GM18526 (cell line): Measurements from ENCODE around the gene SMIM35.

Experiments used
- POLR2A ChIP-seq: IDR thresholded peaks from 3 replicates; pipeline ENCODE4 v1.6.1; 2011; ENCODE audit not compliant: insufficient read length; ENCODE audit errors: extremely low read depth

SMIM35 gene

DNA sequence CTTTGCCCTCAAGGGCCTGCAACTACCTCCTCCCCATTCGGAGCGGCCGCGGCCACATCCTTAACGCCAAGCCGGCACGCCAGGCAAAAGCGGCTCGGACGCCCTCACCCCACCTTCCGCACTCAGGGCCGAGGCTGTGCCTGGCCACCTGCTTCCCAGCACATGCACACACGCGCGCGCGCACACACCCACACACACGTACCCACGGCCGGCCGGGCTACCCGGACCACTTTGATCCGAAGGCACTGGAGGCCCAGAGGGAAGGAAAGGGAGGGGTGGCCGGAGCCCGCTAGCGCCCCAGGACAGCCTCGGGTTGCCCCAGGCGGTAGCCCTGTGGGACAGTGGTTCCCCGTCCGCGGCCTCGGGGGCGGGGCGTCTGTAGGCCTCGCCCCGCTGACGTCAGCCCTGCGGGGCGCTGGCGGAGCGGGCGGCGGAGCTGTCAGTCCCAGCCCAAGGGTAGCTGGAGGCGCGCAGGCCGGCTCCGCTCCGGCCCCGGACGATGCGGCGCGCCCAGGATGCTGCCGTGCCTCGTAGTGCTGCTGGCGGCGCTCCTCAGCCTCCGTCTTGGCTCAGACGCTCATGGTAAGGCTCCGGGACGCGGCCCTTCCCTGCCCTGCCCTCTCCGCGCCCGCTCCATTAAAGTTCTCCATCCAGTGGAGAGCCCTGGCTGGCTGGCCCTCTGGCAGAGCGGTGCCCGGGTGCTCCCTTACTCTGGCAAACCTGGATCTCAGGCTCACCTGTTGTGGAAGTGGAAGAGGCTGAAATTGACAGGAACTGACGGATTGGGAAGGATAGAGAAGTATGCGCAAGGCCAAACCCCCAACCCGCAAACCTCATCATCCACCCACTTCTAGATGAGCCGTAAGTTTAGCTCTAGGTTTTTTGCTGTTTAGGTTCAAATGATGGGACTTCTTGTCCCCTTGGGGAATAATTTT is 100.5 kb downstream of the SMIM35 start, which contains the start of gene IL10RA:
Gene IL10RA, plus strand, starts transcription at position 442 of the 935 bp plus-strand sequence. Its CDS starts 74 bp downstream, at position 516.
- TF ChIP-seq POLR2A = peak; percentile 96

DNA sequence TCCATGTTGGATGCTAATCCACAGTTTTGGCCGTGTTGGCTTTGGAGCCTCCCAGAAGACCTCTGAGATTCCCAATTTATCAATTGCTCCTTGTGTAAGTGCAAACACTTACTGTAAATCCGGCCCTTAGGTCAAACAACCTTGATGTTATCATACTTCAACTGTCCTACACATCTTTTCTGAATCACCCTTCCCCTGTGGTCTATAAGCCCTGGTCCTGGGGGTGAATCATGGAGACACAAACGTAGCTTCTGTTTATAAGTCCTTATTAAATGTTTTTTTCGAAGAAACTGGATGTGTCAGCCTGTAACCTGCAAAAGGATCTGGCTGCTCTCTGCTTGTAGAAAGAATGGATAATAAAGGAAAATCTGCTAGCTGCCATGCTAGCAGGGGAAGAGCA is 102.3 kb downstream of the SMIM35 start:
- TF ChIP-seq POLR2A = no peak

GRCh38 chr11:117983163-117983475 is 103.6 kb downstream of the SMIM35 start:
- no peak for TF ChIP-seq POLR2A

DNA sequence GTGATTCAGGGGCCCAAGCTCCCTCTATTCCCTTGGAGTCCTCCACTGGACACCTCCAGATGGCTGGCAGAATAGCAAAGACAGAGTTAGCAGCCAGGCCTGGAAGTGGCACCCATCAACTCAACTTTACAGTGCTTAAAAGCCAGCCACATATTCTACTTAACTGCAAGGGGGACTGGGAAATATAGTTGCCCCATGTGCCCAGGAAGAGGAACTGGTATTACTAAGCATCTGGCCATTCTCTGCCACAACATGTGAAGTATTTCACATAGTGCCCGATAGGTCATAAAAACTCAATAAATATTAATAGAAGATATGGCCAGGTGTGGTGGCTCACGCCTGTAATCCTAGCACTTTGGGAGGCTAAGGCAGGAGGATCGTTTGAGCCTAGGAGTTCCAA is 106.0 kb downstream of the SMIM35 start:
- TF ChIP-seq POLR2A = no peak

- TF ChIP-seq POLR2A = no peak
Measured at GRCh38 chr11:117980280-117980679, 106.5 kb downstream of the SMIM35 start.

DNA sequence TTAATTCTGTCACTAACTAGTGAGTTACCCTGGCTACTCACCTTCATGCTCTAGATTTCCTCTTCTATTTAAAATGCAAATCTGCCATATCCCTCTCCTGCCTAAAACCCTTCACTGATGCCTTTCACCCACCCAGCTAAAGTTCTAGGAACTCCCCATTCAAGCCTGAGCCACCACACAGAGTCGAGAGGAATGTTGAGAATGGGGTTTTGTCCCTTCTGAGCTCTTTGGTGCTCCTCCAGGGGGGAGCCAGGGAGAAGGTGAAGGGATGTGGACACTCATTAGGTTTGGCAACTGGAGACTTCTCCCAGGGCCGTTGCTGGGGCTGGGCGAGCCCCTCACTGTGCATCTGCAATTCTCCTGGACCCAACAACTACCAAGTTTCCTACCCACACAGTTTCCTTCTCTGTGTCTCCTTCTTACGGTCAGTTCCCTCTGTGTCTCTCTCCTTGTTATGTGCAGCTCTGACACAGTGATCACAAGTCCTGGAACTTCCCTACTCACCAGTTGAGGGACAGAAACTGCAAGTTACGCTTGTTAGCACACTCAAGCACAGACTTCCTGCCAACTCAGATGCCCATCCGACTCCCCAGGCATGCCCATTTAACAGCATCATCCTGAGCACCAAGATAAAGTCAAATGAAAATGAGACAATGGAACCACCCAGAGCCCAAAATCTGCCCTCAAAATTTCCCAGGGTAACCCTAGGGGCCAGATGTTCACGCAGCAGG is 107.1 kb downstream of the SMIM35 start:
- TF ChIP-seq POLR2A = no peak

DNA sequence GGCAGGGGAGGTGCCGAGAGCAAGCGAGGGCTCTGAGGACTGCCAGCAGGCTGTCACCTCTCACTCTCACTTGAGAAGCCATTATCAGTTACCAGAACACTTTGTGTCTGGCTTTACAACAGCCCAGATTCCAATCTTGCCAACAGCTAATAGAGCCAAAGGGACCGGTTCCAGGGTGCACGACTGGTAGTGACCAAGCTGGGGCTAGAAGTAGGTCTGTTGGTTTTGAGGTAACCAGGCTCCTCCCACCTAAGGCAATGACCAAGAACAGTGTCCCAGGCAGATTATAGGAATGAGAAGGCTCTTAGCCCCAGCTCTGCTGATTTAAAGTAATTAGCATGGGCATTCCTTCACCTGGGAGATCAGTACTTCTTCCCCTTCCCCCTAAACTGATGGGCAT is 107.8 kb downstream of the SMIM35 start:
- TF ChIP-seq POLR2A = no peak

- TF ChIP-seq POLR2A = no peak
Measured at GRCh38 chr11:117977029-117977428, 109.7 kb downstream of the SMIM35 start.

GRCh38 chr11:117976445-117976844 is 110.3 kb downstream of the SMIM35 start:
- no peak for TF ChIP-seq POLR2A

DNA sequence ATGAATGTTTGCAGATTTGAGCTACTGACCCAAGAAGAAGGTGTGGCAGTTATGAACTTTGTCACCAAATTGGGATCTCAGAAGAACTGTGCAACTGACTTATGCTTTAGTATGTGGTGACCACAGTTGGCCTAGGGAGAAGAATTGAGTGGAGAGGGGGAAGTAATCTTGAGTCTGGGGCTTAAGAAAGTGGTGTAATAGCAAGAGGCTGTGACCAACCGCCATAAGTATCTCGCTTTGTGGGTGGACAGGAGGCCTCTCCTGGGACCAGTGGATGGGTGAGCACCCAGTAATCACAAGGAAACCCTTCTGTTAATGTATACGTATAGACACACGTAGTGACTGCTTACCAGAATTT is 113.3 kb downstream of the SMIM35 start:
- TF ChIP-seq POLR2A = no peak

DNA sequence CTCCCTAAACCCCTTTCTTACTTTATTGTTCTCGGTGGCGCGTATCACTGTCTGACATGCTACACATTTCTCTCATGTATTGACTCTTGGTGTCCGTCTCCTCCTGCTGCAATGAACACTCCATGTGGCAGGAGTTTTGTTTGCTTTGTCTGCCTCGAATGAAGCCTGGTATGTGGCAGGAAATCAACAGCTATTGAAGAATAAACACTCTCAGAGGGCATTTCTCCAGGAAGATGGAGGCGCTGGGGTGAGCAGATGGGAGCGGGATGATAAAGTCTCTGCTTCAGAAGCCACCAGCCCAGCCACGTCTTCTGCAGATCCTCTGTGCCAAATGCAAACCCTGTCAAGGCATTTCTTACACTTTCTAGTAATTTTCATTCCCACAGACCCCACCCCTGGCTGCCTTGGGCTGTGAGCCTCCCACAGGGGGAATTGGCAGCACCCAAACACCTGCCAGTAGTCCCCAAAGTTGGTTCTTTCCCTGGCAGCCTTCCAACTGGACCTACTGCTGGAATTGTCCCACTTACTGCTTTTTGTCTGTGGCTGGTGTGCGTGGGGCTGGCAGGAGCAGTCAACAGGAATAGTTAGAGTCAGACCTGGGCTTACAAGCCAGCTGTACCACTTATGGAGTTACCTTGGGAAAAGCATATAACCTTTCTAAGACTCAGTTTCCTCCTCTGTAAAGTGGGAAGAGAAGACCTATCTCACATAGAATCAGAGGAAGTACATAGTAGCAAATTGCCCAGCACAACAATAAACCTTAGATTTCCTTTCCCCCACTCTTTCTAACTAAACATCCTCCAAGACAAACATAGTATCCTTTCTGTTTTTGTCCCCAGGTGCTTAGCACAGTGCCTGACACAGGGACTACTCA is 113.9 kb downstream of the SMIM35 start:
- TF ChIP-seq POLR2A = no peak

DNA sequence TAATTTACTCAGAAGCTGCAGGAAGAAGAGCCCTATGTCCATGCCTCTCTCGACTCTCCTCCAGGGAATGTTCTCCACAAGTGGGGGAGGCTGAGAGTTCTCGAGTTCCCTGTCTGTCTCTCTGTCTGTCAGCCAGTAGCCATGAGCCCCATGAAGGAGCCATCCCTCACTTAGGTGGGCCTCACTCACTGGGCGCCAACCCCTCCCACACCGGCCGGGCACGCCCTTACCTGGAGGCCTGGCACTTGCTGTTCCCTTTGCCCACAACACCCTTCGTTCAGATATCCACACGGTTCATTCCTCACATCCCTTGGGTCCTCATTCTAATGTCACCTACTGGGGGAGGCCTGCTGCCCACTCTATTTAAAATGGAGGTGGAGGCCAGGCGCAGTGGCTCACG is 114.7 kb downstream of the SMIM35 start:
- TF ChIP-seq POLR2A = no peak

DNA sequence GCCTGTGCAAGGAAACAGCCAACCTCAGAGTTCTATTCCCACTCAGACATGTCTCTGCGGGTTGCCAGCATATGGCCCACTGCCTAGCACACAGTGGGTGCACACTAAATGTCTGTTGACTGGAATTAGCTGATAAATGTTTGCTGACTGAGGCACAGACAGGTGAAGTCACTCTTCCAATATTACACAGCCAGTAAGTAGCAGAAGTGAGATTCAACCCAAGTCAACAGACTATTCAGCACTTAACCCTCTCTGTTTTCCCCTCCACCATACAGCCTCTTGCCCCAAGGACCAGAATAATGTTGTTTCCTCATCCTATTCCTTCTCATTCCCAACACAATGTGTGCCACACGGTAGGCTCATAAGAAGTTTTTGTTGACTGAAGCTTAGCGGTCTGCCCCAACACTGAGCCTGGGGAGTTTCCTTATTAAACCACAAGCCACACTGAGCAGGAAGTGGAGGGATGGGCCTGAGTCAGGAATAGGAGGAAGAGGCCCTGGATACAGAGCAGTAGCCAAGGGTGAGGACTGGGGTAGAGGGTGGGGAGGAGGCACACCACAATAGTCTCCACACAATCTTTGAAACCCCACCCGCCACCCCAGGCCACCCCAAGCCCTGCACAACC is 116.3 kb downstream of the SMIM35 start:
- TF ChIP-seq POLR2A = no peak

GRCh38 chr11:117969160-117969991 is 117.4 kb downstream of the SMIM35 start:
- TF ChIP-seq POLR2A = no peak
